ENCODE measurements around the gene NAP1L5.

NAP1L5 gene, protein sequence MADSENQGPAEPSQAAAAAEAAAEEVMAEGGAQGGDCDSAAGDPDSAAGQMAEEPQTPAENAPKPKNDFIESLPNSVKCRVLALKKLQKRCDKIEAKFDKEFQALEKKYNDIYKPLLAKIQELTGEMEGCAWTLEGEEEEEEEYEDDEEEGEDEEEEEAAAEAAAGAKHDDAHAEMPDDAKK

DNA sequence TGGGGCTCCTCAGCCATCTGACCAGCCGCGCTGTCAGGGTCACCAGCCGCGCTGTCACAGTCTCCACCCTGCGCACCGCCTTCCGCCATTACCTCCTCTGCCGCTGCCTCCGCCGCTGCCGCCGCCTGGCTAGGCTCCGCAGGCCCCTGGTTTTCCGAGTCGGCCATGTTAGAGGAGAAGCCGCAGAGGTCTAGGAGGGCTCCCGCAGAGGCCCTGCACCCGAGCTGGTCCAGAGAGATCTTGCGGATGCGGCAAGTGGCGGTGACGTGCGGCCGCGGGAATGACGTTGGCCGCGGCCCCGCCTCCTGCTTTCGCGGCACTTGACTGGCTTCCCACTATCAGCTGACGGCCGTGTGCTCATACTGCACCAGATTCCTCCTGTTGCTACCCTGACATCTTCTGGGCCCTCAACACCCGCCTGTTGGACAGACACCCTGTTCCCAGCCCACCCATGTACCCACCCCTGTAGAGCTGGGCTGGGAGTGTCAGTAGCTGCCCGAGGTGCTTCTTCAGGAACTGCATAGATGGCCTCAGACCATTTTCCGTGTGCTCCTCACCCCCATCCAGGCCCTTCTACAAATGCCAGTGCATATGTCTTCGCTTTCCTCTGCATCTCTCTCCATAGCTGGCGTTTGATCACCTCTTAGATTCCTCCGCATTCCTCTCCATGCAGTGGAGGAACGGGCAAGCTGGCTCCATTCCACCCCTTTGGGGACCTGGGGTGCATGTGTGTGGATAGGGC lies at the start of gene NAP1L5:
Gene NAP1L5, minus strand, starts transcription at position 242 of the 742 bp plus-strand sequence. Its CDS starts 75 bp downstream, at position 167.
- peak; percentile 64 for DNase-seq

GRCh38 chr4:88747351-88747750 lies 49.7 kb upstream of the NAP1L5 start:
- DNase-seq = no peak

- no peak for DNase-seq
These were observed 48.6 kb upstream of the NAP1L5 start for GRCh38 chr4:88746206-88746605.

- no peak for DNase-seq
These were observed 48.0 kb upstream of the NAP1L5 start for GRCh38 chr4:88745581-88746163.

GRCh38 chr4:88745175-88745574 lies 47.5 kb upstream of the NAP1L5 start:
- no peak for DNase-seq

GRCh38 chr4:88744609-88745008 lies 47.0 kb upstream of the NAP1L5 start:
- DNase-seq = no peak

DNA sequence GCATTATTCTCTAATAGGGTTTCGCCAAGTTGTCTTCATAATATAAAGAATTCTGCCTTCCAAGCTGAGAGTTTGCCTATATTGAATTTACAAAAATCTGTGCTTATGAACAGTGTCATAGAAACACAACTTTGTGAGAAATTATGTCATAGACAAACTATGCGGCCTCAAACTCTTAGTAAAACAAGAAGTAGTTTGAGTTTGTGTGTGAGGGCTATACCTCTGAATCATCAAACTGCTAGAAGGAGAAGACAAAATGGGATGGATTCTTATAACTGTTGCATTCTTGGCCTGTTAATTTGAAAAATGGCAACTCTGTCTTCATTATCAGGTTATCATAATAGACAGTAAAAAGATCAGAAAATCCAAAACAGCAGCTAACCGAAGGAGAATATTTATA lies 46.1 kb upstream of the NAP1L5 start:
- no peak for DNase-seq

DNA sequence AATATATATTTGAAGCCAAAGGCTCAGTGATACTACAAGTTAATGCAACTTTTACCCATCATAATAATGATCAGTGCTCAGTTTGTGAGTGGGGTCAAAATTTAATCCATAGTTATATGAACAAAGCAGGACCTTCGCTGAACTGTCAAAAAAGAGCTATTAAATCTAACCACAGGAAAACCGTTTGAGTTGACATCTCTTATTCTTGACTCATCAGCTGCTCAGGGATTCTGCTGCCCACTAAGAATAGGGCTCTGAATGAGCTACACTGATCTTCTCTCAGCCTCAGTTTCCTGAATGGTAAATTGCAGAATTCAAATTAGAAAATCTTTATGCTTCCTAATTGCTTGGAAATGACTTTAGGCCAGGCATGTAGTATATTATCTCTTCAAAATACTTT lies 44.9 kb upstream of the NAP1L5 start:
- no peak for DNase-seq

GRCh38 chr4:88738180-88738579 lies 40.6 kb upstream of the NAP1L5 start:
- DNase-seq = no peak

DNA sequence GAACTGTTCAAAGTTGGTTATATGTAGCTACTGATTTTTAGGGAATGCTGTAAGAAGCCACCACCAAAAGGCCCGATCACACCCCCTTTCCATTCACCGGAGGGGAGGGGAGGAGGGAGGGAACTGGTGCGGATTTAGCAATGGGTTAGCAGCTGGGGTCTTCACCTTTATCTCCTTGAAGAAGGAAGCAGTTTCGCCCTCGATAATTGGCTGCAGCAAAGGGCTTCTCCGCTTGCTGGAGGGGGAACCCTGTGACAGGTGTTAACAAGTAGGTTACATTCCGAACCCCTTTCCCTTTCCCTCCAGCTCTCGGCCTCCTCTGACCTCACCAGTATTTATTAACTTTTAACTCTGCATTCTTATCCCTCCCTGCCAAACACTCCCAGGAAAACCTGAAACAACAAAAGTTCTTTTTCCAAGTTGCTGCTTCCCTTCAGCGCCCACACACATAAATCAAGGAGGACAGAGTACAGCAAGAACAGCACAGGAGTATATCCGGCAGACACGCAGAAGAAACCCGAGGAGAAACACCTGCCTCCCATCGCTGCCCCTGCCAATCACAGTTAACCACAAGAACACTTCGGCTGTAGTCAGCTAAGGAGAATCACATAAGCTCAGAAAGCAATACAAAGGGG lies 39.8 kb upstream of the NAP1L5 start:
- no peak for DNase-seq

DNA sequence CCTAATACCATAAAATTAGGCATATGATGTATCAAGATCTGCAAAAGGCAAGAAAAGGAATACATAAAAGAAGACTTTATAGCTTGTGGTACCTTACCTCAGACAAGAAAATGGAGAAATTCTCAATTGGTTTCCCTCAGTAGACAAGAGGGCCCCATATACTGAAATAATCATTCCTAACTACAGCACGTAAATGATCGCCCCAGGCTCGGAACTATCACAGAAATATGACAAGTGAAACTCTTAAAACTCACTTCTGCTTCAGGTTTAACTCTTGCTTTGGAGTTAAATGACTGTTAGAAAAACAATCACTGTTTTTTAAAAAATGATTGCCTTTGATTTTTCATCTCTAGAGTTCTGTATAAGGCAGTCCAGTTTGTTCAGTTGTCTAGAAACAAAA lies 38.6 kb upstream of the NAP1L5 start:
- DNase-seq = no peak

DNA sequence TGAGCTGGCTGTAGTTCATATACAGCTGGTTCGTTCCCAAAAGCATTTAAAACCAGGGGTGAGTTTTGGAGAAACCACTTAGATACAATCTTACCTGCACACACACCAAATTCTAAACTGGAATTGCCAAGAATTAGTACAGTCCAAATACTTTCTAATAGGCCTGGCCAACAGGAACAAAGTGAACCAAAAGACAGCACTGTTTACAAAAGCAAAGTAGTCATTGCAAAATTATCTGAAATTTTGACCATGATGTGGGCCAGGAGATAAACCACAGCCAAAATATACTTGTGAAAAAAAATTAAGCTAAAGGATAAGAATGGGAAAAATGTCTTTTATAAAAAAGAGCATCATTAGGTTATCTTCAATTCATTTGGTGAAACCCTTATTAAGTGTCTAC lies 37.9 kb upstream of the NAP1L5 start:
- no peak for DNase-seq

- DNase-seq = no peak
These were observed 36.8 kb upstream of the NAP1L5 start for GRCh38 chr4:88734403-88734949.

DNA sequence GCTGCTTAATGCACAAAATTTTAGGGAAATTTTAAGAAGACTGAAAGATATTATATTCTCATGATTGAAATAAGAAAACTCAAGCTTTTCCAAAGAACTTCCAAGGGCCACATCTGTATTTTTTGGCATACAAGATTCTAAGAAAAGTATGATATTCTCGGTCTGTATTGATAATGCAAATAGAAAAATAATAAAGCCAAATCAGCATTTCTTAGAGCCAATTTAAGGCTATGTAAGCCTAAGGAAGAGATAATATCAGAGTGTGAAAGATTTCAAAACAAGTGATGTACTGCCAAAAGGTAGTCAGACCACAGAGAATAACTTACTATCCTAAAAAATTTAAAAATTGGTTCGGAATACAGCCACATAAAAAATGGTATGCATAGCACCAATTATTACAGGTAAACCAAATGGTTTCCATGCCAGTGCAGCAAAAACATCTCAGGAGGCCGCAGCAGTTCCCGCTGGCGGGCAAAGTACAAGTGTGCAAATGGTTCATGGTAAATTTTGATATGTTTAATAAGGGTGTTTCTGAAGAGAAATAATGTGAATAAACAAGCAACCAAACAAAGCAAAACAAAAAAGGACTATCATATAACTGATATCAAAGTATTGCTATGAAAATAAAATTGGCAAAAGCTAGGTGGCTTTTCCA lies 35.2 kb upstream of the NAP1L5 start:
- no peak for DNase-seq

- DNase-seq = no peak
These were observed 33.8 kb upstream of the NAP1L5 start for GRCh38 chr4:88731381-88731780.

DNA sequence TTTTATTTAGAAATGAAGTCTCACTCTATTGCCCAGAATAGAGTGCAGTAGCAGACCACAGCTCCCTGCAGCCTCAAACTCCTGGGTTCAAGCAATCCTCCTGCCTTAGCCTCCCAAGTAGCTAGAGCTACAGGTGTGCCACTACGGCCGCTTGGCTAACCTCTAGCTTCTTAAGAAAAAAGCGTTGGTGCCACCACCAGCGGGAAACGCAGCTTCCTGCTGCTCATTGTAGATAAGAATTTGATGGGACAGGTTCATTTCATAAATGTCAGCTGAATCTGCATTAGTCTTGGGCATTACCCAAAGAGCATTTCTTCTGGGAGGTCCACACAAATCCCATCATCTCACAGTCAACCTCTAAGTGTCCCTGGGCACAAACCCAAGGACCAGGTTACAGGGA lies 33.2 kb upstream of the NAP1L5 start:
- no peak for DNase-seq

DNA sequence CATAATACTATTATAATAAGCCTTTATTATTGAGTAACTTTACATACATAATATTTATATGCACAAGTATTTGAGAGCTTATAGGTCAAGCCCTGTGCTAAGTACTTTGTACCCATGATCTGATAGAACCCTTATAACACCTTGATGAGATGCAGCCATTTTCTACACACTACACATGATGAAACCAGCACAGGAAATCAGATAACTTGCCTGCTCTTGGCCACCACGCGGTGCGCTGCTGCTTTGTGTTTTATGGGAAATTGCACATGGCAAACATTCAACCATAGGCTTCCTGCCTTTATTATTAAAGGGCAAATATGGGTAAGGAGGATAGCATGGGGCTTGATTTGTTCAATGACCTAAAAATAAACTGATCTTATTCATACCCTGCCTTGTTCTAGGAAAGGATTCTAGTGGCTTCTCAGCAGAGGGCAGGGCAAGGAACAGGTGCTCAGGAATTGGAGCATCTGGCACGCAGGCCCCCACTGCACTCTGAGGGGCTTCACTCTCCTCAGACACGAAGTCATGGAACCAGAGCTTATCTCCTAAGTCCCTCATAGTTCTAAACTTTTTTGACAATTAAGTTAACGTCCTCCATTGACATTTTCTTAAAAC lies 31.6 kb upstream of the NAP1L5 start:
- DNase-seq = no peak

DNA sequence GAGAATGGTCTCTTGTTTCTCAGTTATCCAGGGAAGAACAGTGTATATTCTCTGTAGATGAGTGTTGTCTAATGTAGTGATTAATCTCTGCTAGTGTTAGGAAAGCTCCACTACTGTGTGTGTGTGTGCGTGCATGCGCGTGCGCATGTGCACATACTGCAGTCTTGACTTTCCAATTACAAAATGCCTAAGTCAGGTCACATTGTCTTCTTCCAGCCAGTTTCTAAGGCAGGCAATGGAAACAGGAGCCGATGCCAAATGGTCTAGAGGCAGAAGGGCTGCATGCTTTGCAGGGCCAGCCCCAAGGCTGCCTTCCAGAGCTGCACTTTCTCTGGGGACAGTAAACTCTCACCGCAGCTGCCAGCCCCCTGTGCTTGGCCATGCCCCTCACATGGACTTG lies 30.5 kb upstream of the NAP1L5 start:
- DNase-seq = no peak

GRCh38 chr4:88725986-88726385 lies 28.4 kb upstream of the NAP1L5 start:
- no peak for DNase-seq

GRCh38 chr4:88725143-88725542 lies 27.5 kb upstream of the NAP1L5 start:
- DNase-seq = no peak

GRCh38 chr4:88724406-88724805 lies 26.8 kb upstream of the NAP1L5 start:
- no peak for DNase-seq

- no peak for DNase-seq
These were observed 25.2 kb upstream of the NAP1L5 start for GRCh38 chr4:88722828-88723227.

Data from stimulated activated naive CD4-positive, alpha-beta T cell treated with Interleukin-2 at 50 U/mL for 16 hours (primary cell).